Thymus (tissue), 11 donors: ENCODE data around the gene RAB24. TPM values are rescaled to one million over a fixed set of nuclear protein-coding genes. Genes with fewer than 3 reads are reported as not detected.

Experiments
- DNase-seq, 9 donors: peaks; one replicate each; pipeline ENCODE4 v3.0.0-alpha.2; 2013; ENCODE audit warnings: low spot score in 9 of 9, low read depth in 6 of 9, missing footprints in 1 of 9
- H3K27ac ChIP-seq, 2 donors: one replicate each; pipeline ENCODE4 v1.5.1; 2013; ENCODE audit warnings: control low read depth in 1 of 2, low read depth in 1 of 2, low read length in 1 of 2, mild to moderate bottlenecking in 1 of 2, moderate library complexity in 1 of 2
- H3K27me3 ChIP-seq, 2 donors: one replicate each; pipeline ENCODE4 v1.5.1; 2013; ENCODE audit warnings: low read length in 1 of 2; ENCODE audit not compliant: control insufficient read depth in 2 of 2, insufficient read depth in 1 of 2
- H3K36me3 ChIP-seq, 2 donors: one replicate each; pipeline ENCODE4 v1.5.1; 2013; ENCODE audit warnings: low read length in 1 of 2, mild to moderate bottlenecking in 1 of 2, moderate library complexity in 1 of 2; ENCODE audit not compliant: control insufficient read depth in 2 of 2, insufficient read depth in 2 of 2
- H3K4me1 ChIP-seq, 2 donors: one replicate each; pipeline ENCODE4 v1.5.1; 2013; ENCODE audit warnings: low read length in 2 of 2; ENCODE audit not compliant: control insufficient read depth in 2 of 2, insufficient read depth in 2 of 2
- H3K4me3 ChIP-seq, 2 donors: one replicate each; pipeline ENCODE4 v1.5.1; 2013; ENCODE audit warnings: low read length in 2 of 2, control low read depth in 1 of 2, mild to moderate bottlenecking in 1 of 2
- H3K9me3 ChIP-seq, 2 donors: one replicate each; pipeline ENCODE4 v1.5.1; 2013; ENCODE audit warnings: low read length in 1 of 2, mild to moderate bottlenecking in 1 of 2; ENCODE audit not compliant: control insufficient read depth in 2 of 2, insufficient read depth in 1 of 2
- WGBS: extraction: QIAGEN DNeasy Blood & Tissue Kit; methylation state at CpG from one replicate; pipeline ENCODE4 v1.1.7; 2013; 5-methylcytosine and 5-hydroxymethylcytosine counted together
- polyA plus RNA-seq: library from polyadenylated mRNA; stranded (reverse); fragments of 200-250 nt; gene quantifications from one replicate; pipeline ENCODE4 v1.2.3, GENCODE V29; 2013
- total RNA-seq: library from RNA; stranded (reverse); fragments of 120-200 nt; gene quantifications from one replicate; pipeline ENCODE4 v1.2.4, GENCODE V29; 2013
- donor health status: healthy.

Gene RAB24
- total and polyA plus RNA-seq, 2 donors: 15.9 to 82.8 TPM

- Histone ChIP-seq H3K4me1 (peaks cover 29 to 61% of the 10 kb centered on the region in 2 donors), H3K36me3 (peaks cover 23 to 52% of the 10 kb centered on the region in 2 donors)
- WGBS: 47% methylated on average over 24 of the region's 24 CpGs
Measured at GRCh38 chr5:177302354-177303110, 987 bp downstream of the RAB24 start.

GRCh38 chr5:177301503-177302165 lies 1.9 kb downstream of the RAB24 start:
- peaks cover 16 to 50% of the 10 kb centered on the region in 2 donors for H3K36me3 ChIP-seq
- peak in 1 of 9 donors; percentile 46 for DNase-seq
- peak overlapping the region; percentile 50 to 78 for H3K27ac ChIP-seq

More at GRCh38 chr5:177302354-177303110, 987 bp downstream of the RAB24 start:
- no peaks in the 10 kb centered on the region for H3K27me3 ChIP-seq
- DNase-seq: no peak
- H3K9me3 ChIP-seq: no peaks in the 10 kb centered on the region
- H3K27ac ChIP-seq: peak overlapping the region; percentile 50 to 74
- peak overlapping the region; percentile 73 to 86 for H3K4me3 ChIP-seq

GRCh38 chr5:177300951-177301350 lies 2.6 kb downstream of the RAB24 start:
- peak overlapping the region; percentile 3 to 78 for H3K27ac ChIP-seq
- H3K9me3 ChIP-seq: no peaks in the 10 kb centered on the region
- no peak for DNase-seq
- no peaks in the 10 kb centered on the region for H3K27me3 ChIP-seq
- WGBS: 95% methylated on average over 2 of the region's 2 CpGs
- peaks cover 32 to 71% of the 10 kb centered on the region in 2 donors for H3K4me1 ChIP-seq
- H3K4me3 ChIP-seq: no peak overlapping the region
- H3K36me3 ChIP-seq: peaks cover 15 to 51% of the 10 kb centered on the region in 2 donors

More at GRCh38 chr5:177301503-177302165, 1.9 kb downstream of the RAB24 start:
- Histone ChIP-seq H3K27me3 (no peaks in the 10 kb centered on the region), H3K4me3 (no peak overlapping the region), H3K9me3 (no peaks in the 10 kb centered on the region), H3K4me1 (peaks cover 29 to 65% of the 10 kb centered on the region in 2 donors)
- 89% methylated on average over 7 of the region's 7 CpGs for WGBS

GRCh38 chr5:177300236-177300880 lies 3.2 kb downstream of the RAB24 start:
- Histone ChIP-seq H3K36me3 (peaks cover 18 to 51% of the 10 kb centered on the region in 2 donors), H3K4me1 (peaks cover 32 to 73% of the 10 kb centered on the region in 2 donors), H3K27ac (peak overlapping the region; percentile 71 to 78), H3K27me3 (no peaks in the 10 kb centered on the region), H3K9me3 (no peaks in the 10 kb centered on the region), H3K4me3 (no peak overlapping the region)
- DNase-seq: peak in 4 of 9 donors; percentile 41 to 74 (median 46)
- WGBS: 5% methylated on average over 4 of the region's 4 CpGs

- 70% methylated on average over 9 of the region's 9 CpGs for WGBS
- Histone ChIP-seq H3K4me1 (peaks cover 29 to 66% of the 10 kb centered on the region in 2 donors), H3K27me3 (no peaks in the 10 kb centered on the region), H3K4me3 (no peak overlapping the region), H3K9me3 (no peaks in the 10 kb centered on the region), H3K27ac (peak overlapping the region; percentile 74 to 78), H3K36me3 (peaks cover 25 to 52% of the 10 kb centered on the region in 2 donors)
- DNase-seq: no peak
Measured at GRCh38 chr5:177299697-177300096, 3.8 kb downstream of the RAB24 start.

- Histone ChIP-seq H3K9me3 (no peaks in the 10 kb centered on the region), H3K27ac (no peak overlapping the region), H3K4me1 (peaks cover 24 to 60% of the 10 kb centered on the region in 2 donors), H3K27me3 (no peaks in the 10 kb centered on the region), H3K36me3 (peaks cover 40 to 68% of the 10 kb centered on the region in 2 donors), H3K4me3 (no peak overlapping the region)
- no peak for DNase-seq
- WGBS: 96% methylated on average over 2 of the region's 2 CpGs
Measured at GRCh38 chr5:177297922-177298321, 5.6 kb downstream of the RAB24 start.

GRCh38 chr5:177296581-177296980 lies 6.9 kb downstream of the RAB24 start:
- Histone ChIP-seq H3K4me1 (peaks cover 16 to 47% of the 10 kb centered on the region in 2 donors), H3K36me3 (peaks cover 54 to 76% of the 10 kb centered on the region in 2 donors), H3K9me3 (no peaks in the 10 kb centered on the region), H3K4me3 (no peak overlapping the region), H3K27ac (no peak overlapping the region), H3K27me3 (no peaks in the 10 kb centered on the region)
- no peak for DNase-seq
- 62% methylated on average over 4 of the region's 4 CpGs for WGBS

- peaks cover 16 to 40% of the 10 kb centered on the region in 2 donors for H3K4me1 ChIP-seq
- no peaks in the 10 kb centered on the region for H3K9me3 ChIP-seq
- H3K4me3 ChIP-seq: no peak overlapping the region
- no peaks in the 10 kb centered on the region for H3K27me3 ChIP-seq
- 85% methylated on average over 9 of the region's 9 CpGs for WGBS
- DNase-seq: no peak
- peaks cover 57 to 75% of the 10 kb centered on the region in 2 donors for H3K36me3 ChIP-seq
- no peak overlapping the region for H3K27ac ChIP-seq
Measured at GRCh38 chr5:177295924-177296323, 7.6 kb downstream of the RAB24 start.
